Tibial nerve (tissue), 4 donors: ENCODE data around the gene ICOS. TPM values are rescaled to one million over a fixed set of nuclear protein-coding genes. Genes with fewer than 3 reads are reported as not detected.
"Not testable (repeated sequence)": the region's sequence is repeated elsewhere in the genome, so short reads cannot be mapped to it uniquely, and the experiment has no call there.

Experiments used
- DNase-seq, 2 donors: peaks; one replicate each; pipeline ENCODE4 v3.0.0-alpha.2; 2019; ENCODE audit warnings: low spot score in 2 of 2
- H3K27ac ChIP-seq, 4 donors: fragments of 200-600 bp; sonication (generic) in 3 of 4; one replicate each; pipeline ENCODE4 v1.5.1; 2017 to 2019; ENCODE audit warnings: mild to moderate bottlenecking in 1 of 4
- H3K27me3 ChIP-seq, 2 donors: fragments of 200-600 bp; sonication (generic) in 1 of 2; one replicate each; pipeline versions ENCODE4 v1.5.1 to v1.6.0; 2017 to 2019
- H3K36me3 ChIP-seq, 3 donors: fragments of 200-600 bp; sonication (generic); one replicate each; pipeline ENCODE4 v1.5.1; 2018 to 2019
- H3K4me1 ChIP-seq, 4 donors: fragments of 200-600 bp; sonication (generic) in 3 of 4; one replicate each; pipeline ENCODE4 v1.5.1; 2017 to 2019
- H3K4me3 ChIP-seq, 4 donors: fragments of 200-600 bp; sonication (generic) in 3 of 4; one replicate each; pipeline ENCODE4 v1.5.1; 2017 to 2019; ENCODE audit warnings: mild to moderate bottlenecking in 1 of 4, moderate library complexity in 1 of 4
- H3K9me3 ChIP-seq, 4 donors: fragments of 200-600 bp; sonication (generic) in 3 of 4; one replicate each; pipeline ENCODE4 v1.5.1; 2017 to 2019
- CTCF ChIP-seq, 5 experiments: fragments of 200-600 bp in 3 of 5; fragments of 450-650 bp in 2 of 5; sonication (generic) in 3 of 5; IDR thresholded peaks; one replicate each; pipeline ENCODE4 v1.5.1; 2016 to 2019; ENCODE audit warnings: antibody characterized with exemption in 5 of 5, mild to moderate bottlenecking in 3 of 5, moderate library complexity in 2 of 5
- EP300 ChIP-seq, 2 donors: sonication (generic); formaldehyde crosslinking; IDR thresholded peaks; one replicate each; pipeline ENCODE4 v1.6.1; 2017; ENCODE audit warnings: antibody characterized with exemption in 2 of 2, mild to moderate bottlenecking in 1 of 2
- POLR2A ChIP-seq, 2 donors: fragments of 450-650 bp; IDR thresholded peaks; one replicate each; pipeline ENCODE4 v1.6.1; 2017; ENCODE audit warnings: antibody characterized with exemption in 2 of 2, mild to moderate bottlenecking in 2 of 2, moderate library complexity in 2 of 2
- WGBS, 2 donors: methylation state at CpG; one replicate each; pipeline ENCODE4 v1.1.5; 2018; 5-methylcytosine and 5-hydroxymethylcytosine counted together
- total RNA-seq, 4 donors: library from RNA; depleted of rRNA; stranded (reverse); fragments of >200 nt; gene quantifications; one replicate each; pipeline ENCODE4 v1.1.0, GENCODE V29; 2016

Gene ICOS
- total RNA-seq, 4 donors from 2014 or later, result 0.30 TPM; not detected in 3

DNA sequence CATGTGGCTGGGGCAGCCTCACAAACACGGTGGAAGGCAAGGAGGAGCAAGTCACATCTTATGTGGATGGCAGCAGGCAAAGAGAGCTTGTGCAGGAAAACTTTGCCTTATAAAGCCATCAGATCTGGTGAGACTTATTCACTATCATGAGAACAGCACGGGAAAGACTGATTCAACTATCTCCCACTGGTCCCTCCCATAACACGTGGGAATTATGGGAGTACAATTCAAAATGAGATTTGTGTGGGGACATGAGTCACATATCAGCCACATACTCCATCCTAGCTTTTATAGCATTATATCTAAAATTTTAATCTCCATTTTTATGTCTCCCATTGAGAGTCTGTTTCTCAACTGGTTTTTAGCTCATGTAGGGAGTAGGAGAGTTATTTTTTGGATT is 45.7 kb downstream of the ICOS start:
- DNase-seq, result no peak
- Histone ChIP-seq H3K27ac (no peak overlapping the region), H3K36me3 (no peaks in the 10 kb centered on the region), H3K4me1 (no peaks in the 10 kb centered on the region), H3K9me3 (no peaks in the 10 kb centered on the region), H3K27me3 (no peaks in the 10 kb centered on the region), H3K4me3 (no peak overlapping the region)
- 80 to 84% methylated on average over 3 of the region's 3 CpGs for WGBS, 2 donors
- no peak for TF ChIP-seq CTCF (IDR thresholded peaks at IDR 0.05)

GRCh38 chr2:203983064-203983715 is 46.6 kb downstream of the ICOS start:
- Histone ChIP-seq H3K4me1 (no peaks in the 10 kb centered on the region), H3K27ac (no peak overlapping the region), H3K9me3 (no peaks in the 10 kb centered on the region), H3K27me3 (no peaks in the 10 kb centered on the region), H3K4me3 (no peak overlapping the region), H3K36me3 (no peaks in the 10 kb centered on the region)
- DNase-seq, result no peak
- TF ChIP-seq EP300 (IDR thresholded peaks at IDR 0.05) (no peak), CTCF (IDR thresholded peaks at IDR 0.05) (no peak), POLR2A (IDR thresholded peaks at IDR 0.05) (no peak)
- WGBS, 2 donors, result 83% methylated on average over 5 of the region's 5 CpGs

GRCh38 chr2:203985978-203986377 is 49.4 kb downstream of the ICOS start:
- H3K27me3 ChIP-seq, H3K27ac ChIP-seq, H3K9me3 ChIP-seq, H3K4me1 ChIP-seq, DNase-seq, H3K36me3 ChIP-seq, H3K4me3 ChIP-seq: not testable (repeated sequence)
- 90 to 94% methylated on average over 3 of the region's 3 CpGs for WGBS, 2 donors

DNA sequence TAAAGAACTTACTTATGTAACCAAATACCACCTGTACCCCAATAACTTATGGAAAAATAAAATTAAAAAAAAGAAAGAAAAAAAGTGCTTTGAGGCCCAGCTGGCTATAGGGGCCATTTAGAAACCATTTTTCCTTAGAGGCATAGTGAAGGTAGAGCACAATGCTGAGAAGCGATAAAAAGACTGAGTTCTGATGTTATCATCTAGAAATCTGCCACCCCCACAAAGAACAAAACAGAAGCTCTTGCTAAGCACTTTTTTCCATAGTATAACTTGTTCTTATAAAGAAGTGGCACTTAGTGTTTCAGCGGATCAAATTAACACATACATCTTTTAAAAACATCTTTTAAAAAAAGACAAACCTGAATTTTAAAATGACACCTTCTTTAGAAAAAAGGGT is 51.4 kb downstream of the ICOS start:
- no peaks in the 10 kb centered on the region for H3K4me1 ChIP-seq
- H3K27me3 ChIP-seq, result no peaks in the 10 kb centered on the region
- 88 to 89% methylated on average over 2 of the region's 2 CpGs for WGBS, 2 donors
- TF ChIP-seq EP300 (IDR thresholded peaks at IDR 0.05) (no peak), POLR2A (IDR thresholded peaks at IDR 0.05) (no peak), CTCF (IDR thresholded peaks at IDR 0.05) (no peak)
- no peak overlapping the region for H3K4me3 ChIP-seq
- H3K36me3 ChIP-seq, result no peaks in the 10 kb centered on the region
- DNase-seq, result no peak
- H3K9me3 ChIP-seq, result no peaks in the 10 kb centered on the region
- no peak overlapping the region for H3K27ac ChIP-seq

GRCh38 chr2:203988500-203989260 is 52.1 kb downstream of the ICOS start:
- no peak overlapping the region for H3K27ac ChIP-seq
- H3K4me1 ChIP-seq, result no peaks in the 10 kb centered on the region
- H3K4me3 ChIP-seq, result no peak overlapping the region
- no peak for DNase-seq
- no peaks in the 10 kb centered on the region for H3K27me3 ChIP-seq
- 87 to 90% methylated on average over 6 of the region's 6 CpGs for WGBS, 2 donors
- H3K9me3 ChIP-seq, result no peaks in the 10 kb centered on the region
- H3K36me3 ChIP-seq, result no peaks in the 10 kb centered on the region
- no peak for TF ChIP-seq EP300 (IDR thresholded peaks at IDR 0.05)
- TF ChIP-seq CTCF (IDR thresholded peaks at IDR 0.05), result no peak
- no peak for TF ChIP-seq POLR2A (IDR thresholded peaks at IDR 0.05)
